GM23248 (cell line): Measurements from ENCODE around the gene LRRC43.

Source experiments
- EZH2 ChIP-seq: fragments of 200-600 bp; sonication (generic); IDR thresholded peaks from 2 replicates; pipeline ENCODE4 v1.6.1; 2018; ENCODE audit warnings: antibody characterized with exemption, mild to moderate bottlenecking; ENCODE audit not compliant: insufficient read depth, poor library complexity, severe bottlenecking
- EZH2phosphoT487 ChIP-seq: fragments of 200-600 bp; sonication (generic); IDR thresholded peaks from 2 replicates; pipeline ENCODE4 v1.6.1; 2018; ENCODE audit warnings: antibody characterized with exemption, moderate library complexity, mild to moderate bottlenecking, low read depth; ENCODE audit not compliant: insufficient read depth

GRCh38 chr12:122216445-122216844 is 33.5 kb downstream of the LRRC43 start:
- no peak for TF ChIP-seq EZH2
- TF ChIP-seq EZH2phosphoT487 = no peak
